SHP77 treated with DMSO at 0.1 percent for 48 hours (cell line): ENCODE measurements around the gene MRPS27.

Experiments
- DNase-seq: peaks from one replicate; lab custom pipeline; 2025; lab: John Stamatoyannopoulos, UW

The MRPS27 gene

GRCh38 chr5:72231991-72232703, 87.9 kb downstream of the MRPS27 start:
- DNase-seq, result no peak

GRCh38 chr5:72228960-72229359, 91.1 kb downstream of the MRPS27 start:
- no peak for DNase-seq

DNA sequence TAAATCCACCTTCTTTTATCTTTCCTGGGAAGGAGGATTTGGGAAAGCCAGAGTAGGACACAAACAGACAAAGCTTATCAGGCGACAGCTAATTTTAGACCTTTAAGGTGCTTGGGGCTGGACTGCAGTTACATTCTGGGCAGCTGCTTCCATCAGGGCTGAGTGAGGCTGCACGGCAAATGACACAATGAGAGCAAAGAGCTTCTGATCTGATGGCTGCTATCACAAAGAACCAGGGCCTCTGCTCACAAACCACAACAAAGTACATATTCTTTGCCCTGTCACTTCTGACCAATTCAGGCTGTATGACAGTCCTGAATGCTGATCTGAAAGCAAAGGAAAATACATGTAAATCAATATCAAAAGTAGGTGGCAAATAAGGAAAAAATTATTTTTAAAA, 93.1 kb downstream of the MRPS27 start:
- no peak for DNase-seq

DNA sequence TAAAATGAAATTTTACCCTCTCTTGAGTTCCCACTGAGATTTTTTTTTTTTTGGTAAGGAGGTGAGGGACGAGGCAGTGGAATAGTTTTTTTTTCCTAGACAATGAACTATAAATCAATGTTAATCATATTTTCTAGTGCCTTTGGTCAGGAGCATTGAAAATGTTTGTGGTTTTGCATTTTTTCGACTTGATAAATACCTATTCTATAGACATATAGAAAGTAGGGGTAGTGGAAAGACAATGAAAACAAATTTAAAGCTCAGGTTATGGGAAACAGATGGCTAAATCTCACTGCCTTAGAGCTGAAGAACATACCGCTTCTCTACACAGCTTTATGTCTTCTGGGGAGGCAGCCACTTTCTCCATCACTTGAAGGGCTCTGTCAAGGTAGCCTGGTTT, 94.3 kb downstream of the MRPS27 start:
- DNase-seq, result no peak

- no peak for DNase-seq
Measured at GRCh38 chr5:72224946-72225463, 95.0 kb downstream of the MRPS27 start.

GRCh38 chr5:72223371-72223770, 96.7 kb downstream of the MRPS27 start:
- no peak for DNase-seq

- DNase-seq, result no peak
Measured at GRCh38 chr5:72222521-72222920, 97.5 kb downstream of the MRPS27 start.

- no peak for DNase-seq
Measured at GRCh38 chr5:72221541-72221940, 98.5 kb downstream of the MRPS27 start.

- DNase-seq, result no peak
Measured at GRCh38 chr5:72221099-72221498, 98.9 kb downstream of the MRPS27 start.

GRCh38 chr5:72216756-72217155, 103.3 kb downstream of the MRPS27 start:
- DNase-seq, result no peak

GRCh38 chr5:72214168-72214567, 105.9 kb downstream of the MRPS27 start:
- no peak for DNase-seq

- no peak for DNase-seq
Measured at GRCh38 chr5:72213482-72213881, 106.6 kb downstream of the MRPS27 start.

GRCh38 chr5:72212171-72212570, 107.9 kb downstream of the MRPS27 start:
- DNase-seq, result no peak

- no peak for DNase-seq
Measured at GRCh38 chr5:72210888-72211678, 109.0 kb downstream of the MRPS27 start.

GRCh38 chr5:72209147-72210115, 110.6 kb downstream of the MRPS27 start:
- no peak for DNase-seq

GRCh38 chr5:72208324-72208926, 111.6 kb downstream of the MRPS27 start:
- DNase-seq, result no peak

GRCh38 chr5:72206994-72207393, 113.0 kb downstream of the MRPS27 start:
- DNase-seq, result no peak

GRCh38 chr5:72206160-72206559, 113.9 kb downstream of the MRPS27 start:
- no peak for DNase-seq

GRCh38 chr5:72205431-72206009, 114.5 kb downstream of the MRPS27 start:
- no peak for DNase-seq

DNA sequence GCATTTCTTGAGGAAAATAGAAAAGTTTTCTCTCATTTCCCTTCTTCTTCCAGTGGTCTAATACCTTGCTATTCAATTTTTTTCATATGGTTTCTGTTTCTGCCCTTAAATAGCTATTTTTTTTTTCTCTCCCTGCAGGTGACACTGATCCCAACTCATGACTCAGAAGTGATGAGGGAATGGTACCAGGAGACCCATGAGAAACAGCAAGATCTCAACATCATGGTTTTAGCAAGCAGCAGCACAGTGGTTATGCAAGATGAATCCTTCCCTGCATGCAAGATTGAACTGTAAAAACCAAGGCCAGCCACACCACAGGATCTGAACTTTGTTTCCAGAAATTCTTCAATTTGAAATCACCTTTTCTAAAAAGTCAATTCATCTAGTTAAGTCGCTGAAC, 115.1 kb downstream of the MRPS27 start:
- no peak for DNase-seq

- DNase-seq, result no peak
Measured at GRCh38 chr5:72203251-72203845, 116.7 kb downstream of the MRPS27 start.
